Stimulated activated CD8-positive, alpha-beta memory T cell treated with anti-CD3 and anti-CD28 coated beads, Interleukin-2, amount 100 ng/mL, for 48 hours (primary cell): ENCODE results near the gene EPB41L4B.

Experiments
- DNase-seq, 2 donors: peaks; one replicate each; pipeline ENCODE4 v3.0.0-alpha.2; 2020; ENCODE audit warnings: low read depth in 2 of 2

Gene EPB41L4B

GRCh38 chr9:109199676-109200075 is 121.2 kb downstream of the EPB41L4B start:
- no peak for DNase-seq

DNA sequence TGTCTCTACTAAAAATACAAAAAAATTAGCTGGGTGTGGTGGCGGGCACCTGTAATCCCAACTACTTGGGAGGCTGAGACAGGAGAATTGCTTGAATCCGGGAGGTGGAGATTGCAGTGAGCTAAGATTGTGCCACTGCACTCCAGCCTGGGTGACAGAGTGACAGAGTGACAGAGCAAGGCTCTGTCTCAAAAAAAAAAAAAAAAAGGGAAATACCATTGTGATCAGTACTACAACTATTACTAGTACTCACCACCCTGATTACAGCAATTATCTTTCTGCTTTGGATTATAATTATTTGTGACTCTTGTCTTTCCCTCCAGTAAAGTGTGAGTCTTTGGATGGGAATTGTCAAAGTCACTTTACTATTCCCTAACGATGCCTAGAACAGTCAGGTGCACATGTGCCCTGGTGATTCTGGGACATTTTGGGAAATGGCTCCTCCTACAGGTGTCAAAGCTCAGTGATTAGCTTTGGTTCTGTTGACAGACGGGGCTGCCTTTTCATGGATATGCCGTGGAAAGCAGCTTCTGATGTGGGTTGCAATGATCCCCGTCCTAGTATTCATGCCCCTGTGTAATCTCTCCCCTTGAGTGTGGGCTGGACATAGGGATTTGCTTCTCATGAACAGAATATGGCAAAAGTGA is 122.0 kb downstream of the EPB41L4B start:
- DNase-seq: no peak

- DNase-seq: no peak
These were observed 126.8 kb downstream of the EPB41L4B start for GRCh38 chr9:109193974-109194556.

DNA sequence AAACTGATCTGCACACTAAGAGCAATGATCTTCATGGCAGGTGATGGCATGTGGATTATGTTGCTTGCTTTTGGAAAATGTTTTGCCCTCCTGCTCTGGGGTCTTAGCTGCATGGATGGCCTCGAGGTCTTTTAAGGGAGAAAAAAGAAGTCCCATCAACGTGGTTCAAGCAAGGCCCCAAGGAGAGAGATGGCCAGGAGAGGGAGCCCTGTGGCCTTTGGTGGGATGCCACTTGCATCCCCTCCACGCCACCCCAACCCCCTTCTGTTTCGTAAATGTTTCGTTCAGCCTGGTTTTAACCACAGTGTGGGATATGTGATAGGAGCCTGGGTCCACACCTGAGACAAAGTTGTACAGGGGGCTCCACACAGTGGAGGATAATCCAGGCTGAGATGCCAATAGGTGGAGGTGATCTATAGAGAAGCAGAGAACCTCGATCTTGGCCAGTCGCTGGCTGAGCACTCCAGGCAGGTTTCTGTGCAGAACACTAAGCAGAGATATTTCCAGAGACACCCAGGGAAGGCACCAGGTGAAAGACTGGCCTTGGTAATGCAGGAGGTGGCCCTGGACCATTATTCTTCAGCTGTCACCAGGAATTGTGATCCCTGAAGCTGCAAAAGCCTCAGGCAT is 128.0 kb downstream of the EPB41L4B start:
- no peak for DNase-seq

DNA sequence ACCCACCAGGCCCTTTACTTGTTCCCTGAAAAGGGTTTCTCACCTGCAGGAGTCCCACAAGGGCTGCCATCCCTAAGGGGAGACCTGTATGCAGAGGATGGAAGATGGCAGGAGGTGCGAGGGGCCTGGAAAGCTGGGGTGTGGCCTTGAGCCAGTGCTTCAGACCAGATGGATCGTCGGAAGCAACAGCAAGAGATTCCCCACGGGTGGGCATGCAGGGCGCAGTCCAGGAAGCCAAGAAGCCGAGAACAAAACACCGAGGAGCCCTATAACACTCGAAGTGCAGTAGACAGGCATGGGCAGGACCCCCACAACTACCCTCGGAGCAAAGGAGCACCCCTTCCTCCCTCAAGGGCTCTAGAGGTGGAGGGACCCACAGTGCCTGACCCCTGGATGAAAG is 129.1 kb downstream of the EPB41L4B start:
- no peak for DNase-seq

DNA sequence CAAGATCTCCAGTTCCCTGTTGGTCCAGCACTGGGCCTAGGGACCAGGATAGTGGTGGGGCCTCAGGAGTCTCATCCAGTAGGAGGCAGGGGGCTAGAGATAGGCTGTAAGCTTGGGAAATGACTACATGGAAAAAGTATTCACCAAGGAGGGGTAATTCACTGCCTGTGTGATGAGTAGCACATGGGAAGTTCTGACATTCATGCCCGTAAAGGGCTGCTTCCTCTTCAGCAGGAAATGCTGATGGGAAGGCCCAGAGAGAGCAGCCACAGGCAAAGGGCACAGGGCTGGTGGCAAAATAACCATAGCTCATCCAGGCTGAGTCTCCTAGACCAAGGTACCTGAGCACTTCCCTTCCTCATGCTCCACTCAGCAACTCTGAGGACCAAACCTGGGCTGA is 130.7 kb downstream of the EPB41L4B start:
- DNase-seq: no peak

GRCh38 chr9:109186857-109187520 is 133.9 kb downstream of the EPB41L4B start:
- no peak for DNase-seq

DNA sequence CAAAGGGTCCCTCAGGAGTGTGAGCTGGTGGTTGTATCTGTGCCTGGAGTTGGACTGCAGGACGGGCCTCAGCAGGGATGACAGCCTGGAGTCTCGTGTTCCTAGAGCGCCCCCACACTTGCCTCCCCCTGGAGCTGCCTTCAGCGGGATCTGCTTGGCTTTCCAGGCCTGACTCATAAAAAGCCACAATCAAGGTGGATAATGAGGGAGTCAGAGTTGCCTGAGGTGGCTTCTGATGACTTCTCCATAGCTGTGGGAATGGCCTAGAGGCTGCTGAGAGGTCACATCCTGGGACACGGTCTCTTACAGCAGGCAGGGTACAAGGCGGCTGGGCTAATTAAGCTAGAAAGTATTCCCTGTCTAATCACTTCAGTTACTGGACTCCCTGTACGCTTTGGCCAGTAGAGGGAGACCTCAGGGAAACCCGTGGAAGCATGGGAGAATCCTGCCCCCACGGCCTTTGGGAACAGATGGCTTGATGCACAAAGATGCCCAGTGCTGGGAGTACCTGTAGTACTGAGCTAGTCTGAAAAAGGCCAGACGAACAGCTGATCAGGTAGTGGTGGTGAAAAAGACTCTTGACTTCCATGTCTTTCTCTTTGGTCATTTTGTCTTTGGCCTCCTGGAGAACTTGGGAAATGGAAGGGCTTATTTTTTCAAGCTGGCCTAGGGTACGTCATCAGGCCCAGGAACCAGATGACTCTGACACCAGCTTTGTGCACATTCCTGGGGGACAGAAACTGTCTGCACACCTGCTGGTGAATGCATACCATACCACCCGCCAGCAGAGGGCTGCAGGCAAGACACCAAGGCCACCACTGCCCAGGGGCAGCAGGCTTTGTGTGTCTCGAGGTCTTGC is 137.7 kb downstream of the EPB41L4B start:
- peak in 1 of 2 donors; percentile 11 for DNase-seq

GRCh38 chr9:109182550-109182939 is 138.3 kb downstream of the EPB41L4B start:
- no peak for DNase-seq

GRCh38 chr9:109181284-109181683 is 139.6 kb downstream of the EPB41L4B start:
- DNase-seq: peak in 1 of 2 donors; percentile 14

- DNase-seq: no peak
These were observed 140.9 kb downstream of the EPB41L4B start for GRCh38 chr9:109179801-109180523.

- no peak for DNase-seq
These were observed 143.9 kb downstream of the EPB41L4B start for GRCh38 chr9:109176963-109177362.

DNA sequence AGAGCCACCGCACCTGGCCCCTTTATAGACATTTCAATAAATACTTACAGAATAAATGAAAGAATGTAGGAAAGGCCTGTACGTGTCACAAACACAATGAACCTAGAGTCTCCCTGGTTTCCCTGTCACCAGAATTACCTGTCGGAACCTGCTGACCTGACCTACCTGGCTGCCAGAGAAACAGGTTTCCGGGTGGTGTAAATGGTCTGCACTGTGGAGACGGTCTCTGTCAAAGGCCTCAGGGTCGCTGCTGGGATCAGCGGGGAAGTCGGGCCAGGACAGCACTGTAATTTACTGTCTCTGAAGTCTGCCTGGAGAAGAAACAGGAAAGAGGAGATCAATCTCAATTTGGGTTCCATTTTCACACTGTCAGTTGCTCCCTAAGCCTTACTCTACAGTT is 144.5 kb downstream of the EPB41L4B start:
- no peak for DNase-seq

GRCh38 chr9:109172935-109173334 is 147.9 kb downstream of the EPB41L4B start:
- DNase-seq: no peak

DNA sequence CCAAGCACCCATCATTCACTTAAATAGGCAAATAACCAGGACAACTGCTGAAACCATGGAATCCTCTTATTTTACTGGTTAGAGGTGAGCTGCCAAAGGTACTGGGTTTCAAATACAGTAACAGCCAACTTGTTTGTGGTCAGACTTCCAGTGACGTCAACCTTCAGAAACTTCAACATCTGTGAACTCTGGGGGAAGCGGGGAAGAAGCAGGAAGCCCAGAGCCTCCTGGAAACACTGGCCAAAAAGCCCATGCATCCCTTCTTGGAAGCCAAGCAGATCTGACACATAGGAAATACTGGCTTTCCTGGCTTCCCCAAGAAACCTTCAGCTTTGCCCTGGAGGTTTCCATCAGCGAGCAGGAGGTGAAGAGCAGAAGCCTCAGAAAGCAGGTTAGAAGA is 148.9 kb downstream of the EPB41L4B start:
- DNase-seq: no peak

DNA sequence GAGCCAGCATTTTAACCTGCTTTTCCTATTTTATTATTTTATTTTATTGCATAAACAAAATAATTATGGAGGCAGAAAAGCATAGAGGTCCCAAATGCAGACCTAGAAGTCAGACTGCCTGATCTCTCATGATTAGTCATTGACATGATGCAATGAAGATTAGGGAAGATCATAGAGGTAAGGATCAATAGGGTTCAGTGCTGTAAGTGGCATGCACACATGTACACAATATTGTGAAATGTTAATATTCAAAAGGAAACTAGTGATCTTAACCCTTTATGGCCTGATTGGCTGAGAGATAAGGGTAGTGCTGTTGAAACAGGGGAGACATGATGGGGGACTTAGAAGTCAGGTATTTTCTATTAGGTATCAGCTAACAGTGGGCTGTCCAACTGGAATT is 152.7 kb downstream of the EPB41L4B start:
- no peak for DNase-seq

DNA sequence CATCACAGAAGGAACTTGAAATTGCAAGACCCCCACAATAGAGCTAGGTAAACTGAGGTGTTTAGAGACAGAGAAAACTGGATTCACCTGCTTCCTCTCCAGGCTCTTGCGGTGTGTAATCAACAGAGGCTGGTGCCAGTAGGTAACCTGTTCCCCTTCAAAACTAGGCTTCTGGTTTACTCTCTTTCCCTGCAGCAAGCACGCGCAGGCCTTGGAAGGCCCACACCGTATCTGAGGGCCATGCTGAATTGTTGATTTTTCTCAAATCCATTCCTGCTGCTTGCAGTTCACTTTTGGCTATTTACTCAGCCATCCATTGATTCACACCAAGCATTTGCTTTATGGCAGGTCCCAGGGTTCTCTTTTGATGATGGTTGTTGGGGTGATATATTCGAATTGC is 153.1 kb downstream of the EPB41L4B start:
- DNase-seq: no peak

DNA sequence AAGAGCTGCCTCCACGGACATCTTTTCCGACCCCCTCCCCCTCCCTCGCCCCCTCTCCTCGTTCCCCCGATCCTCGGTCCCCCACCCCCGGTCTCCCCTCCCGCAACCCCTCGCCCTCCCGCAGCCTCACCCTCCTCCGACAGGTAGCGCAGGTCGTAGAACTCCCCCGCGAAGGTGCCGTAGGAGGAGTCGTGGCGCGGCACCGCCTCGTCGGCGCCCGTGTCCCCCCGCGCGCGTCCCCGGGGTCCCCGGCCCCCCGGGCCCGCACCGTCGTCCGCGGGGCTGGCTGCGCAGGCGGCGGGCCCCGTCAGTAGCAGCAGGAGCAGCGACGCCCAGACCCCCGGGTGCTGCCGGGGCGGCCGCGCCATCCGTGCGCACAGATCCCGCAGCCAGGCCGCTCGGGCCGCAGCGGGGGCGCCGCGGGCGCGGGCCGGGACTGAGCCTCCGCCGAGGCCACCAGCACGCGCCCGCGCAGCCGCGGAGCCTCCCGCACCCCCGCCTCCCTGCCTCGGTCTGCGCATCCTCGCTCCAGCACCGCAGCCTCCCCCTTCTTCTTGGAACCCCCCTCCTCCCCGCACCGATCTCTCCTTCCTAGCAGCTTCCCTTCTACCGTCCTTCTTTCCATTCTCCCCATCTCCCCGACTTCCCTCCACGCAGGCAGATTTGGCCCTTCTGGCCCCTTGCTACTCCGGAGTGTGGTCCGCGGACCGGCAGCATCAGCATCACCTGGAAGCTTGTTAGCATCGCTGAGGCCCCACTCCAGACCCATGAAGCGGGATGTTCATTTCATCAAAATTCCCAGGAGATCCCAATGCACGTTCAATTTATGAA is 153.9 kb downstream of the EPB41L4B start, which contains the start of gene FRRS1L:
FRRS1L (minus strand) TSS at position 479 of the 831 bp plus-strand sequence; CDS start at position 368, 111 bp downstream.
- DNase-seq: no peak

DNA sequence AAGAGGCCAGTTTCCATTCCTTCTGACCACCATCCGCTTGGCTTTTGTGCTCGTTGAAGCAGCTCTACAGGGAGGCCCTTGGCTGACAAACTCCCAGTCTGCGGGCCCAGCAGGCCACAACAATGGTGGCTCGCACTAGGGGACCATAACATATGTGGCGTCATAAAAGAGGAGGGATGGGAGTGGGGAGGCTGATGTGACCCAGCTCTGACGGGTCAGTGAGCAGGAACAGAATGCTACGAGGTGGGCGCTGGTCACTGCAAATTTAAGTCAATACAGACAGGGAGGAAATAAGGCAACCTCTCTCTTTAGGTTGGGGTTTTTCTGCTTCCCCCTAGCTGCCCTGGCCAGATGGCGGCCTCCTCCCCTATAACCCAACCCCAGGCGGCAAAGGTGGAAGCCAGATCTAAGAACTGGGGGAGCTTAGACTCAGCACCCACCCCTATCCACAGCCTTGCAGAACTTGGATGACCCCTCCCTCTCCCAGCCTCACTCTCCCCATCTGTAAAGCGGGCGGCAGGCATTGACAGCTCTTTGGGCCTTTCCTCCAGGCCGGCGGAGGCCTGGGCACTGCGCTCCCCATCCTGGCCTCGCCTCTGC is 154.6 kb downstream of the EPB41L4B start:
- no peak for DNase-seq

DNA sequence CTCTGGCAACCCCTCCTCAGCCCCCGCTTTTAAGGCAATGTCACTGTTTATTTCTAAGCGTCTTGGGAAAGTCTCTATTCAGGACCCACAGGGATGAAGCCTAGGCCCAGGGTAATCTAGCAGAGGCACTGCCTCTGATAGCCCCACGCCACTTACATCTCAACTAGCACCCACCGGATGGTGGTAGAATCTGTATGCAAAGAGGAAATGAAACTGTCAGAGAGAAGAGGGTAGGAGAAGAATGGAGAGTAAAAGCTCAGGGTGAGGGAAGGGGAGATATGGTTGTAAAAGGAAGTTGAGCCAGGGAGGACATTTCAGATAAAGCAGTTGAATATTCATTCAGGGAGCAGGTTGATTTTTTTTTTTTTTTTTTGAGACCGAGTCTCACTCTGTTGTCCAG is 156.8 kb downstream of the EPB41L4B start:
- no peak for DNase-seq
